K562 (cell line): ENCODE measurements around the gene FUZ. TPM values are rescaled to one million over a fixed set of nuclear protein-coding genes. Genes with fewer than 3 reads are reported as not detected.

Experiments
- ATAC-seq: fragments of 200-7000 bp; cut with Tn5 transposase; 3 replicates; pipeline ENCODE4 v1.9.1; 2020; ENCODE audit warnings: moderate library complexity
- BruUV-seq: library from RNA; stranded (reverse); fragments of 400-500 nt; replicated peaks from 2 replicates; lab custom pipeline; 2021; lab: Mats Ljungman, UMichigan
- CTCF ChIA-PET: fragments of 300-600 bp; formaldehyde crosslinking; extraction: SDS; loops from one replicate; lab custom pipeline; 2021; ENCODE audit warnings: low intra/inter-chr PET ratio; lab: Yijun Ruan, JAX
- POLR2A ChIA-PET: fragments of 300-600, 350-650 bp; sonication (Branson Sonifier 250); formaldehyde crosslinking; extraction: SDS; loops from one replicate; lab custom pipeline; 2021; ENCODE audit warnings: antibody characterized with exemption, inconsistent platforms; lab: Yijun Ruan, JAX
- DNase-seq, 4 experiments: peaks; one replicate each; pipeline versions ENCODE4 v3.0.0 to v3.0.0-alpha.2; 2011 to 2018; ENCODE audit warnings: low spot score in 3 of 4, mixed read lengths in 3 of 4; ENCODE audit errors: extremely low read depth in 1 of 4
- FAIRE-seq: peaks from 2 replicates; lab custom pipeline; 2011; peaks lifted over from hg19 to GRCh38; lab: Jason Lieb, UNC
- H2AFZ ChIP-seq: 2 replicates; pipeline ENCODE4 v1.6.0; 2011; ENCODE audit warnings: low read depth, low read length, control low read depth, inconsistent platforms
- H3K27ac ChIP-seq: fragments of 200-600 bp; 3 replicates; pipeline ENCODE4 v1.8.0; 2011; ENCODE audit warnings: low read depth, mild to moderate bottlenecking, control low read depth, inconsistent platforms, low read length, moderate library complexity, mixed read lengths; ENCODE audit errors: extremely low read depth
- H3K27me3 ChIP-seq, 2 experiments: fragments of 300-600 bp in 1 of 2; 2 replicates in 1 of 2; 3 replicates in 1 of 2; pipeline versions ENCODE4 v1.6.0 to v1.8.0; 2011; ENCODE audit warnings: inconsistent platforms in 2 of 2, low read length in 2 of 2, mild to moderate bottlenecking in 1 of 2, mixed read lengths in 1 of 2, moderate library complexity in 1 of 2; ENCODE audit not compliant: control insufficient read depth in 2 of 2, insufficient read depth in 2 of 2
- H3K36me3 ChIP-seq: fragments of 300-600 bp; 3 replicates; pipeline ENCODE4 v1.8.0; 2011; ENCODE audit warnings: mild to moderate bottlenecking, low read length, inconsistent platforms; ENCODE audit not compliant: control insufficient read depth, insufficient read depth
- H3K4me1 ChIP-seq, 2 experiments: fragments of 200-600 bp in 1 of 2; replicated peaks in 1 of 2; 2 replicates in 1 of 2; 3 replicates in 1 of 2; pipeline versions ENCODE4 v1.5.1 to v1.8.0; 2011; ENCODE audit warnings: inconsistent platforms in 2 of 2, low read length in 2 of 2, mild to moderate bottlenecking in 1 of 2, mixed read lengths in 1 of 2, moderate library complexity in 1 of 2; ENCODE audit not compliant: control insufficient read depth in 2 of 2, insufficient read depth in 2 of 2
- H3K4me2 ChIP-seq: 2 replicates; pipeline ENCODE4 v1.6.1; 2011; ENCODE audit warnings: low read length, control low read depth, inconsistent platforms, mixed read lengths; ENCODE audit not compliant: insufficient read depth
- H3K4me3 ChIP-seq: fragments of 200-600 bp; sonication (generic), shearing (Covaris generic); 2 replicates; pipeline ENCODE4 v1.5.1; 2016; ENCODE audit warnings: control low read depth, inconsistent platforms
- H3K79me2 ChIP-seq: fragments of 200-600 bp; 3 replicates; pipeline ENCODE4 v1.8.0; 2011; ENCODE audit warnings: low read length, inconsistent platforms; ENCODE audit not compliant: control insufficient read depth, insufficient read depth
- H3K9ac ChIP-seq, 2 experiments: 2 replicates each; pipeline versions ENCODE4 v1.6.0 to v1.6.1; 2011; ENCODE audit warnings: low read depth in 2 of 2, low read length in 2 of 2, control low read depth in 1 of 2, inconsistent platforms in 1 of 2, mild to moderate bottlenecking in 1 of 2, mixed read lengths in 1 of 2; ENCODE audit not compliant: insufficient read depth in 1 of 2
- H3K9me1 ChIP-seq: one replicate; pipeline ENCODE4 v1.6.0; 2011; ENCODE audit warnings: inconsistent platforms, mild to moderate bottlenecking, low read length, moderate library complexity; ENCODE audit not compliant: control insufficient read depth, insufficient read depth
- H3K9me3 ChIP-seq: replicated peaks from 2 replicates; pipeline ENCODE4 v1.5.1; 2011; ENCODE audit warnings: low read depth, low read length, inconsistent platforms; ENCODE audit not compliant: control insufficient read depth, insufficient read depth
- H4K20me1 ChIP-seq: replicated peaks from 2 replicates; pipeline ENCODE4 v1.6.1; 2011; ENCODE audit warnings: low read length, inconsistent platforms, mixed read lengths; ENCODE audit not compliant: control insufficient read depth, insufficient read depth
- ATF7 ChIP-seq: fragments of 450-650 bp; IDR thresholded peaks from 2 replicates; pipeline ENCODE4 v1.7.1; 2014; ENCODE audit warnings: mild to moderate bottlenecking, moderate library complexity
- CREB5 ChIP-seq: fragments of 250-450 bp; sonication (Bioruptor Pico); IDR thresholded peaks from 2 replicates; pipeline ENCODE4 v1.5.0; 2020; ENCODE audit warnings: mild to moderate bottlenecking
- CREM ChIP-seq: IDR thresholded peaks from 2 replicates; pipeline ENCODE4 v1.6.1; 2014; ENCODE audit warnings: antibody characterized with exemption, low read depth
- FOXK1 ChIP-seq: sonication (generic); formaldehyde crosslinking; IDR thresholded peaks from 2 replicates; pipeline ENCODE4 v1.8.0; 2022; ENCODE audit warnings: missing genetic modification reagents, mild to moderate bottlenecking, borderline replicate concordance
- HDAC6 ChIP-seq: IDR thresholded peaks from 2 replicates; pipeline ENCODE4 v1.6.1; 2012; ENCODE audit warnings: low read depth, mild to moderate bottlenecking, control low read depth, inconsistent platforms, low read length, moderate library complexity
- NRF1 ChIP-seq, 2 experiments: fragments of 450-650 bp; IDR thresholded peaks in 1 of 2; conservative IDR thresholded peaks in 1 of 2; 2 replicates each; pipeline ENCODE4 v1.6.1; 2014; ENCODE audit warnings: mild to moderate bottlenecking in 2 of 2
- PBX2 ChIP-seq, 2 experiments: IDR thresholded peaks in 1 of 2; conservative IDR thresholded peaks in 1 of 2; 2 replicates each; pipeline ENCODE4 v1.6.1; 2016; ENCODE audit warnings: low read depth in 2 of 2, mild to moderate bottlenecking in 1 of 2, missing compliant biosample characterization in 1 of 2, missing genetic modification characterization in 1 of 2, moderate library complexity in 1 of 2
- POU5F1 ChIP-seq: fragments of 150-350 bp; IDR thresholded peaks from 2 replicates; pipeline ENCODE4 v1.6.1; 2014; ENCODE audit warnings: borderline replicate concordance, low read length, low read depth, mild to moderate bottlenecking; ENCODE audit not compliant: partially characterized antibody
- PURB ChIP-seq: sonication (generic); formaldehyde crosslinking; IDR thresholded peaks from 2 replicates; pipeline ENCODE4 v1.9.0; 2021; ENCODE audit warnings: low read depth, mild to moderate bottlenecking, missing genetic modification reagents
- RBM39 ChIP-seq: fragments of 200-400 bp; formaldehyde crosslinking; optimal IDR thresholded peaks from 2 replicates; pipeline ENCODE3; 2018; ENCODE audit warnings: low read depth, low read length
- SMAD1 ChIP-seq: fragments of 150-350 bp; IDR thresholded peaks from 2 replicates; pipeline ENCODE4 v1.6.1; 2014; ENCODE audit warnings: low read length, low read depth; ENCODE audit not compliant: partially characterized antibody
- SUPT5H ChIP-seq: fragments of 450-650 bp; IDR thresholded peaks from 2 replicates; pipeline ENCODE4 v1.6.1; 2016
- TARDBP ChIP-seq: fragments of 450-650 bp; IDR thresholded peaks from 2 replicates; pipeline ENCODE4 v1.6.1; 2016
- ZBED1 ChIP-seq: IDR thresholded peaks from 2 replicates; pipeline ENCODE4 v1.6.1; 2014
- ZBTB1 ChIP-seq: sonication (generic); formaldehyde crosslinking; IDR thresholded peaks from 2 replicates; pipeline ENCODE4 v1.8.1; 2023; ENCODE audit warnings: missing genetic modification reagents, low read depth, mild to moderate bottlenecking, borderline replicate concordance
- ZNF717 ChIP-seq: fragments of 250-450 bp; sonication (Bioruptor Pico); IDR thresholded peaks from 2 replicates; pipeline ENCODE4 v1.5.0; 2021
- WGBS: fragments of 100-300 bp; shearing (Covaris generic); methylation state at CpG from one replicate; pipeline ENCODE4 v1.1.6; 2016; ENCODE audit warnings: low coverage, mixed read lengths; ENCODE audit not compliant: insufficient coverage; ENCODE audit errors: missing lambda C conversion rate; 5-methylcytosine and 5-hydroxymethylcytosine counted together
- in situ Hi-C: fragments of 300-500 bp; cut with MboI; formaldehyde crosslinking; loops from 4 replicates; pipeline ENCODE4 v1.15.0; 2018; ENCODE audit warnings: inconsistent platforms, mixed read lengths
- intact Hi-C: fragments of 100-400 bp; cut with micrococcal nuclease; formaldehyde crosslinking; loops from 2 replicates; pipeline ENCODE4 v1.14.2; 2022
- polyA plus RNA-seq, 8 experiments: library from polyadenylated mRNA; depleted of rRNA in 4 of 8; stranded (reverse) in 5 of 8; unstranded in 3 of 8; fragments of >200 nt; fragmentation: Nextera tagmentation in 2 of 8; fragmentation: Illumina TruSeq in 1 of 8; extraction: Ambion mirVana in 2 of 8; extraction: Trizol in 1 of 8; gene quantifications; 2 replicates each; pipeline versions ENCODE4 v1.2.1 to v1.2.3, GENCODE V29; 2011 to 2014; ENCODE audit warnings: inconsistent platforms in 1 of 8, missing spikeins in 1 of 8
- total RNA-seq, 7 experiments: library from RNA; depleted of rRNA in 6 of 7; stranded (reverse); fragments of >200 nt in 6 of 7; fragmentation: Illumina TruSeq in 2 of 7; extraction: Trizol in 2 of 7; gene quantifications; 2 replicates each; pipeline versions ENCODE4 v1.2.1 to v1.2.3, GENCODE V29; 2011 to 2021; ENCODE audit warnings: low replicate concordance in 1 of 7
- TF ChIP-seq, protein P1 (sequence below): fragments of 250-450 bp; sonication (Bioruptor Pico); IDR thresholded peaks from 2 replicates; pipeline ENCODE4 v1.4.0; 2020; ENCODE audit warnings: mild to moderate bottlenecking, moderate library complexity

Gene FUZ
- total and polyA plus RNA-seq, 9 of the 15 experiments (the other 6 are each of a cell fraction or from before 2014, with no cell fraction given), result 0.17 to 7.6 (median 3.6) TPM; not detected in 1

- CTCF ChIA-PET, result no interaction called here
- Histone ChIP-seq H3K4me1 (peaks cover 2 to 85% of the 10 kb centered on the region in 2 experiments; a peak in 3 of 5 replicates), H3K9me1 (peaks cover under 1% of the 10 kb centered on the region), H3K27ac (no peak overlapping the region), H3K36me3 (peaks cover 90% of the 10 kb centered on the region; the same call in 2 of the 3 replicates), H3K9ac (peak overlapping the region in 1 of 2 experiments; percentile 24; a peak in 1 of 4 replicates), H3K4me3 (no peak overlapping the region), H3K27me3 (no peaks in the 10 kb centered on the region), H3K4me2 (no peak overlapping the region), H4K20me1 (peaks cover 17% of the 10 kb centered on the region; the same call in 1 of the 2 replicates), H3K9me3 (no peaks in the 10 kb centered on the region), H3K79me2 (peaks cover 20% of the 10 kb centered on the region), H2AFZ (no peak overlapping the region)
- no peak for FAIRE-seq
- no peak for ATAC-seq
- DNase-seq, result no peak
- in situ Hi-C loops, result no loop called here
- POLR2A ChIA-PET, result interaction anchor here (1.1 to 1.8 kb wide), 3 partner anchors 9 to 18 kb away, joined by 3 to 7 read pairs (median 5); no protein-coding TSS in a partner anchor
- no TSS peak for BruUV-seq
- intact Hi-C loops, result no loop called here
- 69% methylated on average over 5 of the region's 5 CpGs for WGBS
- TF ChIP-seq FOXK1 (no peak), NRF1 (conservative IDR thresholded peaks at IDR 0.05 in 1 of 2, IDR thresholded peaks at IDR 0.05 in 1 of 2) (no peak), ZBED1 (0 out of 2 replicates have a peak, but pooled peaks have one; percentile 6), ZBTB1 (CRISPR knock-in tag) (no peak), SMAD1 (no peak), POU5F1 (no peak), CREM (no peak), SUPT5H (0 out of 2 replicates have a peak, but pooled peaks have one; percentile 17), RBM39 (peak; percentile 46), ATF7 (no peak), TARDBP (no peak), ZNF717 (CRISPR knock-in tag) (no peak), CREB5 (CRISPR knock-in tag) (no peak), PBX2 (CRISPR knock-in tag; IDR thresholded peaks at IDR 0.05; ENCODE audit: low read depth) (no peak), PBX2 (tag; conservative IDR thresholded peaks at IDR 0.05; ENCODE audit: low read depth) (no peak), PURB (CRISPR knock-in tag) (no peak), HDAC6 (no peak)
- TF ChIP-seq, protein P1, sequence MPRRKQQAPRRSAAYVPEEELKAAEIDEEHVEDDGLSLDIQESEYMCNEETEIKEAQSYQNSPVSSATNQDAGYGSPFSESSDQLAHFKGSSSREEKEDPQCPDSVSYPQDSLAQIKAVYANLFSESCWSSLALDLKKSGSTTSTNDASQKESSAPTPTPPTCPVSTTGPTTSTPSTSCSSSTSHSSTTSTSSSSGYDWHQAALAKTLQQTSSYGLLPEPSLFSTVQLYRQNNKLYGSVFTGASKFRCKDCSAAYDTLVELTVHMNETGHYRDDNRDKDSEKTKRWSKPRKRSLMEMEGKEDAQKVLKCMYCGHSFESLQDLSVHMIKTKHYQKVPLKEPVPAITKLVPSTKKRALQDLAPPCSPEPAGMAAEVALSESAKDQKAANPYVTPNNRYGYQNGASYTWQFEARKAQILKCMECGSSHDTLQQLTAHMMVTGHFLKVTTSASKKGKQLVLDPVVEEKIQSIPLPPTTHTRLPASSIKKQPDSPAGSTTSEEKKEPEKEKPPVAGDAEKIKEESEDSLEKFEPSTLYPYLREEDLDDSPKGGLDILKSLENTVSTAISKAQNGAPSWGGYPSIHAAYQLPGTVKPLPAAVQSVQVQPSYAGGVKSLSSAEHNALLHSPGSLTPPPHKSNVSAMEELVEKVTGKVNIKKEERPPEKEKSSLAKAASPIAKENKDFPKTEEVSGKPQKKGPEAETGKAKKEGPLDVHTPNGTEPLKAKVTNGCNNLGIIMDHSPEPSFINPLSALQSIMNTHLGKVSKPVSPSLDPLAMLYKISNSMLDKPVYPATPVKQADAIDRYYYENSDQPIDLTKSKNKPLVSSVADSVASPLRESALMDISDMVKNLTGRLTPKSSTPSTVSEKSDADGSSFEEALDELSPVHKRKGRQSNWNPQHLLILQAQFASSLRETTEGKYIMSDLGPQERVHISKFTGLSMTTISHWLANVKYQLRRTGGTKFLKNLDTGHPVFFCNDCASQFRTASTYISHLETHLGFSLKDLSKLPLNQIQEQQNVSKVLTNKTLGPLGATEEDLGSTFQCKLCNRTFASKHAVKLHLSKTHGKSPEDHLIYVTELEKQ (CRISPR knock-in tag), result no peak
Observed at GRCh38 chr19:49857838-49858087, 44.7 kb upstream of the FUZ start.
